Activated B cell treated with CpG ODN at 0.5 μM for 24 hours (primary cell): ENCODE measurements around the gene ITGB6. TPM values are rescaled to one million over a fixed set of nuclear protein-coding genes. Genes with fewer than 3 reads are reported as not detected.

Source experiments
- ATAC-seq: fragments of 200-7000 bp; cut with Tn5 transposase; one replicate; pipeline ENCODE4 v1.10.0; 2021; ENCODE audit warnings: low read depth, mild to moderate bottlenecking, moderate library complexity
- CTCF ChIA-PET: fragments of 350-600 bp; sonication (Branson Sonifier 250); formaldehyde crosslinking; loops from one replicate; lab custom pipeline; 2021; ENCODE audit warnings: antibody characterized with exemption; lab: Charles Lee
- POLR2A ChIA-PET: fragments of 350-600 bp; sonication (Branson Sonifier 250); formaldehyde crosslinking; loops from one replicate; lab custom pipeline; 2021; ENCODE audit warnings: antibody characterized with exemption; lab: Charles Lee
- DNase-seq: peaks from one replicate; pipeline ENCODE4 v3.0.0; 2022
- H3K27ac Mint-ChIP-seq: one replicate; pipeline ENCODE4 v1.8.0; 2020; ENCODE audit warnings: mixed read lengths
- H3K27me3 Mint-ChIP-seq: one replicate; pipeline ENCODE4 v1.8.0; 2021; ENCODE audit warnings: mixed read lengths
- H3K36me3 Mint-ChIP-seq: one replicate; pipeline ENCODE4 v1.8.0; 2021; ENCODE audit warnings: low read depth, mixed read lengths
- H3K4me1 Mint-ChIP-seq: one replicate; pipeline ENCODE4 v1.8.0; 2021; ENCODE audit warnings: mixed read lengths
- H3K4me3 Mint-ChIP-seq: one replicate; pipeline ENCODE4 v1.8.0; 2020; ENCODE audit warnings: mild to moderate bottlenecking, mixed read lengths
- H3K9me3 Mint-ChIP-seq: one replicate; pipeline ENCODE4 v1.8.0; 2020; ENCODE audit warnings: mixed read lengths
- CTCF ChIP-seq: fragments of 200-600 bp; IDR thresholded peaks from one replicate; pipeline ENCODE4 v1.8.0; 2022; ENCODE audit warnings: antibody characterized with exemption, mild to moderate bottlenecking
- intact Hi-C: fragments of 100-400 bp; cut with micrococcal nuclease; formaldehyde crosslinking; loops from one replicate; pipeline ENCODE4 v1.15.1; 2024
- total RNA-seq: library from RNA; stranded (reverse); gene quantifications from 2 replicates; pipeline ENCODE4 v1.2.3, GENCODE V29; 2022

ITGB6 gene
- total RNA-seq, 1 donor from 2014 or later = not detected

GRCh38 chr2:160210599-160211138, 10.6 kb upstream of the ITGB6 start:
- Mint-ChIP-seq H3K36me3 (no peaks in the 10 kb centered on the region), H3K27ac (no peak overlapping the region), H3K4me3 (no peak overlapping the region), H3K27me3 (peaks cover 9% of the 10 kb centered on the region), H3K9me3 (peaks cover 4% of the 10 kb centered on the region), H3K4me1 (peaks cover 31% of the 10 kb centered on the region)
- POLR2A ChIA-PET = interaction anchor here (0.8 kb wide), 1 partner anchor 306 kb away, joined by 3 read pairs; the partner anchor contains the start of gene LY75
- intact Hi-C loops = loop anchor here (1.0 kb wide), 2 partner anchors 100 to 1309 kb away; no protein-coding TSS in a partner anchor
- ATAC-seq (peak; percentile 99), DNase-seq (peak; percentile 60)
- peak; percentile 85 for TF ChIP-seq CTCF
- CTCF ChIA-PET = interaction anchor here (1.4 to 3.0 kb wide), 3 partner anchors 8 to 783 kb away, joined by 3 to 20 read pairs (median 6); no protein-coding TSS in a partner anchor

GRCh38 chr2:160209516-160209856, 9.4 kb upstream of the ITGB6 start:
- intact Hi-C loops = loop anchor here (10.0 kb wide), 1 partner anchor 335 kb away; no protein-coding TSS in a partner anchor
- H3K36me3 Mint-ChIP-seq = no peaks in the 10 kb centered on the region
- TF ChIP-seq CTCF = no peak
- DNase-seq = no peak
- ChIA-PET POLR2A (no interaction called here), CTCF (interaction anchor here (1.4 to 3.0 kb wide), 3 partner anchors 10 to 785 kb away, joined by 3 to 20 read pairs (median 6); no protein-coding TSS in a partner anchor)
- H3K9me3 Mint-ChIP-seq = peaks cover 4% of the 10 kb centered on the region
- ATAC-seq = no peak
- no peak overlapping the region for H3K4me3 Mint-ChIP-seq
- H3K4me1 Mint-ChIP-seq = peaks cover 31% of the 10 kb centered on the region
- no peak overlapping the region for H3K27ac Mint-ChIP-seq
- peaks cover 3% of the 10 kb centered on the region for H3K27me3 Mint-ChIP-seq

- no peak overlapping the region for H3K4me3 Mint-ChIP-seq
- DNase-seq (no peak), ATAC-seq (no peak)
- ChIA-PET POLR2A (no interaction called here), CTCF (interaction anchor here (1.1 to 3.0 kb wide), 3 partner anchors 61 to 785 kb away, joined by 3 to 20 read pairs (median 3); no protein-coding TSS in a partner anchor)
- no peak overlapping the region for H3K27ac Mint-ChIP-seq
- H3K4me1 Mint-ChIP-seq = peaks cover 31% of the 10 kb centered on the region
- peaks cover 4% of the 10 kb centered on the region for H3K9me3 Mint-ChIP-seq
- intact Hi-C loops = loop anchor here (10.0 kb wide), 1 partner anchor 334 kb away; no protein-coding TSS in a partner anchor
- H3K36me3 Mint-ChIP-seq = no peaks in the 10 kb centered on the region
- no peaks in the 10 kb centered on the region for H3K27me3 Mint-ChIP-seq
- no peak for TF ChIP-seq CTCF
These were observed 8.8 kb upstream of the ITGB6 start for GRCh38 chr2:160208655-160209515.

- no peak for ATAC-seq
- TF ChIP-seq CTCF = no peak
- DNase-seq = no peak
- H3K27ac Mint-ChIP-seq = no peak overlapping the region
- no peaks in the 10 kb centered on the region for H3K36me3 Mint-ChIP-seq
- no peaks in the 10 kb centered on the region for H3K27me3 Mint-ChIP-seq
- H3K4me3 Mint-ChIP-seq = no peak overlapping the region
- CTCF ChIA-PET = interaction anchor here (1.1 to 1.8 kb wide), 2 partner anchors 62 to 98 kb away, joined by 3 to 5 read pairs; no protein-coding TSS in a partner anchor
- H3K9me3 Mint-ChIP-seq = peaks cover 4% of the 10 kb centered on the region
- intact Hi-C loops = loop anchor here (10.0 kb wide), 1 partner anchor 333 kb away; no protein-coding TSS in a partner anchor
- peaks cover 31% of the 10 kb centered on the region for H3K4me1 Mint-ChIP-seq
- POLR2A ChIA-PET = interaction anchor here (0.6 to 0.7 kb wide), 2 partner anchors 8 to 941 kb away, joined by 3 to 4 read pairs; no protein-coding TSS in a partner anchor
These were observed 8.0 kb upstream of the ITGB6 start for GRCh38 chr2:160207804-160208654.
